DMS153 (cell line): ENCODE measurements around the gene NFYC.
"Not testable (repeated sequence)": the region's sequence is repeated elsewhere in the genome, so short reads cannot be mapped to it uniquely, and the experiment has no call there.

ENCODE experiments used
- DNase-seq: peaks from one replicate; lab custom pipeline; 2025; lab: John Stamatoyannopoulos, UW

Gene NFYC

DNA sequence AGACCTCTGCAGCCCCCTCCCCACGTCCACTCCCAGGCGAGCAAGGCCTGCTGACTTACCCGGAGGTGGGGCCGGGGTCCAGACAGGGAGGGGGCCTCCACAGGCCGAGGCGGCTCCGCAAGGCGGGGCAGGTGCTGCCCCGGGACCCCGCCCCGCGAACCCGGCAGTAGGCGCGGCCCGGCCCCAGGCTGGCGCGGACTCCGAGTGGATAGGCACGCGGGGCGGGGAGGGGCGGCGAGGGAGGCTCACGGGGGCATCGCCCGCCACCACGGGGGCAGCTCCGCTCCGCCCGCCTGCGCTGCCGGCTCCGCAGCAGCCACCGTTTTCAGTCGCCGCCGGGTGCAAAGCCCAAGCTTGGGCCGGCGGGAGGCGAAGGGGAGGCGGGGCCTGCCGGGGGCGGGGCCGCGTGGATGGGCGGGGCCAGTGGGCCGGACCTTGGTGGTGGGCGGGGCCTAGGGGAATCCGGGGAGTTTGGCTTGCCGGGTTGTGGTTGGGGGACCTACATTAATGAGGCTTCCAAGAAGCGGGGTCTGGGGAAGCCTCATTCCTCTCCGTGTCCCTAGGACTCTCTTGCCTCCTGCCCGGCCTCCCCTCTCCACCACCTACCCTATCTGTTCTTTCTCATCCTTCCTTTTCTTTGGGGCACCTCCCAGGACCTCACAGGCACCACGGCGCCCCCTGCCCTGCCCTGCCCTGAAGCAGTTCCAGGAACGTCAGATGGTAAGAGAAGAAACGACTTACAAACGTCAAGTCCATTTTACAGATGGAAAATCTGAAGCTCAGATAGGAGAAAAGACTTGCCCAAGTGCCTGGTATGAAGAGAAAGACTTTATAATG, 26.0 kb upstream of the NFYC start, which contains the start of gene RIMS3:
Gene RIMS3, minus strand, starts transcription at position 348 of the 837 bp plus-strand sequence. CDS start 23,757 bp downstream, outside the sequence.
- peak; percentile 80 for DNase-seq

DNA sequence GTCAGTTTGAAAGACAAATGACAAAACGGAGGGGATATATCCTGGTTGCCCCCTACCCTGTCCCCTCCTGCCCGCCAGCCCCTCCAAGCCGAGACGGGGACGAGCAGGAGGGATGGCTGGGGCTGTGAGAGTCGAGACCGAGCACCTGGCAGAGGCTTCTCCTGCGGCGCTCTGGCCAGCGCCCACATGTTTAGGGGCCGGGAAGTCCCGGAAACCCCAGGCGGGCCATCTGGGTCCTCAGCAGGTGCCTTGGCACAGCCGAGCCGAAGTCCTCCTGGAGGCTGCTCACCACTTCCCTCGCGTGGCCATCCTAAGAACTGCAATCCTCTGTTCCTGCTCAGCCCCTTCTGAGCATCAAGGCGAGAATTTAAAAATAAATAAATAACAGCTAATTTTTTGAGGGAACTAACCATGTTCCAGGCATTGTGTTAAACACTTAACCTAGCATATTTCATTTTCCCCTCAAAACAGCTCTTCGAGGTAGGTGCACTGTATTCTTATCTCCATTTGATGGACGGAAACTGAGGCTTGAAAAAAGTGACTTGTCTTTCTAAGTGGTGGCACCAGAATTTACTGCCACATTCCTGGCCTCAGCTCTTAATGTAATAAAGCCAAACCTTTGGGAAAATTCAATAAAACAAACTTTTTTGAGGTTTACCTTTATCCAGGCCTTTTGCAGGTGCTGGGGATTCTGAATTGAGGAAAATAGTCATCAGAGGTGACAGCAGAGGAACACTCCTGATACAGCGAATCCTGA, 22.6 kb upstream of the NFYC start:
- peak; percentile 84 for DNase-seq

DNA sequence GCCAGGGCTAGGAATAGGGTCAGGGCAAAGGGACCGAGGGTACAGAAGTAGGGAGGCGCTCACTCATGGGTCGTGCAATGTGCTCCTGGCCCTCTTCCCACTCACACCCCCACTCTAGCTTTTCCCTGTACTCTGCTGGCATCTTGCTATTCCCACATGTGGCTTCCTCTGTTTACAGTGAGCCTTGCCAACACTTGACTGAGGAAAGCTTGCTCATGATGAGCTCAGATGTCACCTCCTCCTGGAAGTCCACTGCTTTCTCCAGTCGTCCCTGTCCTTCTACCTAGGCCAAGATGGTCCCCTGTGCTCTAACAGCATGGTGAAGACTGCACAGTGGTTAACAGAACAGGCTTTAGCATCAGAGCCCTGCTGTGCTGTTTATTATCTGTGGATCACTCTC, 18.1 kb upstream of the NFYC start:
- DNase-seq, result no peak

DNA sequence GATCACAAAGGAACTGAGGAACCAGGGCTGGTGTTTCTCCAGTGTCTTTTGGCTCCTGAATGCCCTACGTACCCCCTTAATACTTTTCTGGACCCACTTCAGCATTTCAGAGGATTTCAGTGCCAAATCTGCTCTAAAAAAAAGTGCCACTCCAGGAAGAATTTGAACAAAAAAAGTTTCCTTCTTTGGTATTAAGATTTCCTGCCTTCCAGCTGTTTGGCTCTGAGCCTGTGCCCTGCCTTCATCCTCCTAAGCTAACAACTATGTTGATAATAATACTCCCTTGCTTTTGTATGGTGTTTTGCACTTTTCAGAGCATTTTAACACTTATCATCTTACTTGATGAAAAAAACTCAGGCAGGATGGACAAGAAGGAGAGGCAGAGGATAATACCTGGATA, 15.0 kb upstream of the NFYC start:
- no peak for DNase-seq

DNA sequence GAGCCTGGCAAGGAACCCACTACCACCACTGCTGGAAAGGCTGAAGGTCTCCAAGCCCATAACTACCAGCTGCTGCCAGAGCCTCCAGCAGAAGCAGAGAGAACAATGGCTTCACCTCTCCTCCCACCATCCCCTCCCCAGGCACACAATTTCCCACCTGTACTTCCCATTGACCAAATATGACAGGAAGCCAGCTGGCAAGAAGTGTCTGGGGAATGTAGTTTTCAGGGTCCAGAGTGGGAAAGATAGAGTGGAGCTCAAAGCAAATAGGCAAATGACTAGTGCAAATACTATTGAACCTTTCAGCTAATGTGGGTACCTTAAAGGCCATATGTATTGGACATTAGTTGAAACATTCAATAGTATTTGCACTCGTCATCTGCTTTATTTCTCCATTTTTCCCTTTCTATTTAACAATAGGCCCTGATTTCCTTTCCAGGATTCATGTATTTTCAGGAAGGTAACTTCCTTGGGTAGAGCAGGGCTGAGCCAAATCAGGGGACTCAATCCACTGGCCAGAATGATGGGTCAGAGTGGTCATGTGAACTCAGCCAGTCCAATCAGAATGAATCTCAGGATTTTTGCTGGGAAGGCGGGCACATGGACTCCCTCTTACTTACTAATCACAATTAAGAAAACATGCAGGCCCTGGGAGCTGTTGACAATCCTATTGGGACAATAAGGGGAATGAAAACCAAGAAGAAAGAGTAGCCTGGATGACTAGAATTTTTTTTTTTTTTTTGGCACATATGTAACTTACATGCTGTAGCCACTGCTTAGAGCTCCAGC, 12.1 kb upstream of the NFYC start:
- no peak for DNase-seq

DNA sequence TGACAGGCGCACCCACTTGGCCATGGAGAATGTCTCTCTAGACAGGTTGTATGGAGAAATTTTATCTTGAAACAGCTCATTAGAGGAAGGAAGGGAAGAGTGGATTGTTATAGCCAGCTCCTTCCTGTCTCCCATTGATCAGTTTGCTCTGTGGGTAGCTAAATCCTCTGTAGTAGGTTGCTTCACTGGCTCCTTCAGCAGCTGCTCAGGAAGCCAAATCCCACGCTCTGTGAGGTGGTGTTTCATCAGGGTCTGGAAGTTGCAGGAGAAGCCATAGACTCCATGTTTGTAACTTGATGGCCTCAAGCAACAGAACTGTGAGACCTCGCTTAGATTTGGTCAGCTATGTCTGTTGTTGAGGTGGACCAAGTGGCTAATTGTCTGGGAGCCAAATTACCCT, 6.8 kb upstream of the NFYC start:
- DNase-seq, result no peak

DNA sequence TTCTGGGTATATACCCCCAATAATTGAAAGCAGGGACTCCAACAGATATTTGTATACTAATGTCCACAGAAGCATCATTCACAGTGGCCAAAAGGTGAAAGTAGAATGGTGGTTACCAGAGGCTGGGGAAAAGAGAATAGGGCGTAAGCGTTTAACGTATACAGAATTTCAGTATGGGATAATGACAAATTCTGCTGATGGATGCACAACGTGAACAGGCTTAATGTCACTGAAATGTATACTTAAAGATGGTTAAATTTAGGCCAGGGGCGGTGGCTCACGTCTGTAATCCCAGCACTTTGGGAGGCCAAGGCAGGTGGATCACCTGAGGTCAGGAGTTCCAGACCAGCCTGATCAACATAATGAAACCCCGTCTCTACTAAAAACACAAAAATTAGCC, 4.4 kb upstream of the NFYC start:
- DNase-seq, result no peak

DNA sequence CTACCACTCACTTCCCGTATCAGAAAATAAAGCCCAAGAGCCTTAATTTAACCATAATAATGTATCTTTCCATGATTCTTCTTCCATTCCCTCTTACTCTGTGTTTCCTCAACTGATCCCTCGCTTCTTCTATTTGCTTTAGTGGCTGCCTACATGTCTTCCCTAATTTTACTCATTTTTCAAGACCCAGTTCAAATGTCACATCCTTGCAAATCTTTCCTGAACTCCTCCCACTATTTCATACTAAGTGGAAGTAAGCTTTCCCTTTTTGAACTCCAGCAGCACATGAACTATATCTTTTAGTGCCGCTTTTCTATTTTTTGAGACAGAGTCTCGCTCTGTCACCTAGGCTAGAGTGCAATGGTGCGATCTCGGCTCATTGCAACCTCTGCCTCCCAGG, 3.8 kb upstream of the NFYC start:
- no peak for DNase-seq

DNA sequence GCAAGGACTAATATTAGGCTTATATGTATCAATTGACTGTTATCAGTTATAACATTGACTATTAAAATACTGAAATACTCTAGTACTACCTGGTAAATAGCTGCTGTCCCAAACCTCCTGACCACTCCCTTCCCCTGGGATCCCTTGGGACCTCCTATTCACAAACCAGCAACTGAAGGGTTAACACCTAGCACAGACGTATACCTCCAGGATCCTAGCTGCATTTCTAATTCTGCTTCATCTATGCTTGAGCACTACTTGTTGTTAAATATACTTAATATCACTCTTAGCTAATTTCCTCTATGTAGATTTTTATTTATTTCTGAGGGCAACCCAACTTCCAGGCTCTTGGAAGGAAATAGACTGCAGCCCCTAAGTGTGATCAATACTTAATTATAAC, 1.8 kb upstream of the NFYC start:
- no peak for DNase-seq

DNA sequence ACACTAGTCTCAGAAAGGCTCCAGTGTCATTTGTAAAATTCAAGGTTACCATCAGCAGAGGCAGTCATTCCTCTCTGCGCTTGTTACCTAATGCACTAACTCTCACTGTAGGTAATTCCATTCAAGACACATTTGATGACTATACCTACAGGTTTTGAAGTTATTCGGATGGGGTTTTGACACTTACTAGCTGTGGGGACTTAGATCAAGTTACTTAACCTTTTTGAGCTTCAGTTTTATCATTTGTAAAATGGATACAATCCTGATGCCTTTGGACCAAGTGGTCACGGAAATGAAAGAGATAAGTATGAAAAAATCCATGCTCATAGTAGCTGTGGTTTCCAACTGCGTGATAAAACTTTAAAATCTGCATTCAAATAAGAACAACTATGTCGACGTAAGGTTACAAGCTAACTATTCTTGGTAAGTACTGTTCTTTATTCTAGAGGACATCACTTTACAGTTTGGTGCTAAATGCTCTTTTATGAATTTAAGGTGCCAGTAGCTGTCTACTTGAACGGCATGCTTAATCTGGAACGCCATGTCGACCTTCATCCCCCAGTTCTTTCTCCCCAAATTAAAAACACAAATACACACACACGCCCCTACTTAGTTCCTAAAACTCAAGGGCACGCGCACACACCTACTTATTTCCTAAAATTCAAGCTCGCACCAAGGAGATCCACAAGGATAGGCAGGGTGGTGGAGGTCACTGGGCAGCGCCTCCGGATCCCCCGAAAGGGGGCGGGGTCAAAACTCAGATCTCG, 550 bp upstream of the NFYC start:
- no peak for DNase-seq

DNA sequence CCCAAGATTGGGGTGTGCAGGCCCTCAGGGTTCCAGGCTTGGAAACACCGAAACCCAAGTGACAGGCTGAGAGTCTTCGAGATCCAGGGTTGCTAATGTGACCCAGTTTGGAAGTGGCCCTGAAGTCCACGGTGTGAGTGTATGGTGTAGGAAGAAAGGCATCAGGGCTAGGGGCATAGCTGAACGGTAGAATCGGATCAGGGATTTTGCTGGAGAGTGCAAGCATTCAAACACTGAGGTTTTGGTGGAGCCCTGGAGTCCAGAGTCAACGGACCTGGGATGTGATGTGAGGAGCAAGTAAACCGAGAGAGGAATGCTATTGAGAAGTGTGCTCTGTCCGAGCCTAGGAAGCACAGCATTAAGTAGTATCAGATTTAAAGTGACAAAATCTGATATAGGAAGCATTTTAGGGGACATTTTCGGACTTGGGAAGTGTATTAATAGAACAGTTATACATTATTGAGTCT, 958 bp downstream of the NFYC start:
- no peak for DNase-seq

DNA sequence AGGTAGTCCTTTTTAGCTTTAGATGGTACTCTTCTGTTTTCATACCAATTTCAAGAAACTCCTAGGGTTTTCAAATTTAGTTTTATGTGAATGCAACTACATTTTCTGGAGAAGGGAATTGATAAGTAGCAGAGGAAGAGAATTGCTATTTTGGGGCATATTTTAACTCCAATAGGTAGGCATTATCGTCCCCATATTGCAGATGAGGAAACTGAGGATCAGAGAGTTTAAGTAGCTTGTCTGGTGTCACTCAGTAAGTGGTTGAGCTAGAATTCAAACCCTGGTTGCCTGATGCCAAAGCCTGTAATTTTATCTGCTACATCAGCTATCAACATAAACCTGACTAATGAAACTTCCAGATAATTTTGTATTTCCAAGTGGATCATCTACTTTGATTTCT, 1.9 kb downstream of the NFYC start:
- DNase-seq, result no peak

DNA sequence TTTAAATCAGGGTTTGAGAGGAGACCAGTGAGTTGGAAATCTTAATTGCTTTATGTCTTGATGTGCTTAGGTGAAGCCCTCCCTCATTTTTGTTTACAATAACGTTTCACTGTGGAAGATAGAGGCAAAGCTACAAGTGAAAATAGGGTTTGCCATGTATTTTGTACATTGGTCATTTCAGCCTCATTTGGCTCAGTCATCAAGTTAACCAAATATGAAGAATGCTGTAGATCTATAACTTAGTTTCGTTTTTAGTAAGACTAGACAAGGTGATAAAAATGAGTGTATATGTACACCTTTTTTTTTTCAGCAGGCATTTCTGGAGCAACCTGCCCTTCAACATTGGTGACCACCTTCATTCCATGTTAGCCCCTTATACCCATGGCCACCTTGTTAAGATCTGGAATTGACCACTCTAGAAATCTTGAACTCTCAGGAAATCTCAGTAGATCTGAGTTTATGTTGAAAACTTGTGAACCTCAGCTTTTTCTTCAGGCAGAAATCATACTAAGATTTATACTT, 2.9 kb downstream of the NFYC start:
- DNase-seq, result no peak

DNA sequence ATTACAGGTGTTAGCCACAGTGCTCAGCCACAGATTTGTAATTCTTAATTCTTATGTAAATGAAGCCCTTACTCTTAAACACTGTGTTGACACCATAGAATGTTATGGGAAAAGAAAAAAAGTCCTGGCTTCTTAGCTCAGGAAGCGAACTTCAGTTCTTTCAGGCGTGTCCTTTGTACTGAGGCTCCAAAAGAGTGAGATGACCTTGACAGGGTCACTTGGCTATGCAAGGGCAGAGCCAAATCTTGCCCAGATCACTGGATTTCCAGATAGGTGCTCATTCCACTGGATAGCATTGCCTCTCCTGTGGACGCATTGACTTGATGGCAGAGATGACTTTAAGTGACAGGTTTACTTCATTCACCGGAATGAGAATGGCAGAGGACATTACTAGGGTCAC, 4.8 kb downstream of the NFYC start:
- no peak for DNase-seq

DNA sequence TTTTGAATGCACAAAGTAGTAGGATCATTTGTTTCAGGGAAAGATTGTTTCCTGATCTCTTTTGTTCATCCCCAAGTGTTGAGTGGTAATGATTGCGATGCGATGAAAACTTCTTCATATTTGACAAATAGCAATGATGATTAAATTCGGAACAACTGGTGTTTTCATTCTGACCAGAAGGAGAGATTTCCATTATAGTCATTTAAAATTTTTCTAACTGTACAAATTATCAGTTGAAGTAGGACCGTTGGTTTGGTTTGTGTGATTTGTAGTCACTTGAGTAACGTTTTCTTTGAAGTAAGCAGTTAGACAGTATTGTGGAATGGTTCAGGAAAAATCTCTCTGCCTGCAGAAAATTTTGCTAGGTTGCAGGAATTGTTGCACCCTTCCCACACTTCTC, 5.9 kb downstream of the NFYC start:
- DNase-seq, result no peak

DNA sequence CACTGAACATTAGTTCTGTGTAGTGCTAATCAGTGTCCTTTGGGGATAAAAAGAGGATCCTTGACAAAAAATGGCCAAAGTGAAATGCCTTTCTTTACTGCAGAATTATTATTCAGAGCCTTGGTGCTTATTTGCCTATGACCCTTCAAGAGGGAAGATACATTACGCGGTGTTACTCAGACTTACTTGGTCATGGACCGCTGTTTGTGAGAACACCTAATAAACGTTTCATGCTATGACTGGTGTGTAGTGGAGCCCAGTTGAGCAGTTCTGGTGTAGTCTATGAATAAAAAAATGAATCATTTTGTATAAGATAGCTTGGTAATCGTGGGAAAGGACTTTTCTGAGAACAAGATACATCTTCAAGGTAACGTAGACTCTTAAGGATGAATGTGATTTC, 8.3 kb downstream of the NFYC start:
- DNase-seq, result no peak

DNA sequence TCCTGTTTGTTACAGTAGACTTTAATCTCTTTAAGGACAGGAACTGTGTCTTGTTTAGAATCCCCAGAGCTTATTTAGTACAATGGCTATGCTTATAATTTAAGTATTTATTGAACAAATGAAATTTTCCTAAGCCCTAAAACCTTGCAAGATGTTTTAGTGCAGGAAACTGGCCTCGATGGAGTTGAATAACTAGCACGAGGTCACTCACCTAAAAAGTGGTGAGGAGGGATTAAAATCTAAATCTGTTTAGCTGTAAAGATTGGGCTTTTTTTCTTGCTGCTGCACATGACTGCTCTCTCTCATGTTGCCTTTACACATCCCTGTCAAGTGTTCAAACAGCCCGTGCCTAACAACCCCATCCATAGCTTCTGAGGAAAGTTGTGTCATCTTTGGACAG, 10.2 kb downstream of the NFYC start:
- DNase-seq, result no peak

DNA sequence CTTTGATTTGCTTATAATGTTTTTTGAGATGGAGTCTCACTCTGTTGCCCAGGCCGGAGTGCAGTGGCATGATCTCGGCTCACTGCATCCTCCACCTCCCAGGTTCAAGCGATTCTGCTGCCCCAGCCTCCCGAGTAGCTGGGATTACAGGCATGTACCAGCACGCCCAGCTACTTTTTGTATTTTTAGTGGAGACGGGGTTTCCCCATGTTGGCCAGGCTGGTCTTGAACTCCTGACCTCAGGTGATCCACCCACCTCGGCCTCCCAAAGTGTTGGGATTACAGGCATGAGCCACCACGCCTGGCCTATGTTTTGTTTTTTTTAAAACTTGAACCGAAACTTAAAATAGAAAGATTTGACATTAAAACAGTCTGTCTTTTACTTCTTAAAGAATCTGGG, 11.3 kb downstream of the NFYC start:
- DNase-seq, result not testable (repeated sequence)

DNA sequence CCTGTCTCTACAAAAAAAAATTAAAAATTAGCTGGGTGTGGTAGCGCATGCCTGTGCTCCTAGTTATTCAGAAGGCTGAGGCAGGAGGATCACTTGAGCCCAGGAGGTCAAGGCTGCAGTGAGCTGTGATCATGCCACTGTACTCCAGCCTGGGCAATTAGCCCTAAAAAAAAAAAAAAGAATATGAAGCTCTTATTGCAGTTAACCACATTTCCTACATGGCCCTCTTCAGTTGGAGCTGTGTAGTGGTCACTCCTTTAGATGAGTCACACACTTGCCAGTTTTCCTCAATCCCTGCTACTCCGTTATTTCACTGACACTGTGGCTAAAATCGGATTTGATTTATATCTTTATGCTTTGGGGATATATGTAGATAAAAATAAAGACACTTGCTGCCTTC, 11.8 kb downstream of the NFYC start:
- no peak for DNase-seq

DNA sequence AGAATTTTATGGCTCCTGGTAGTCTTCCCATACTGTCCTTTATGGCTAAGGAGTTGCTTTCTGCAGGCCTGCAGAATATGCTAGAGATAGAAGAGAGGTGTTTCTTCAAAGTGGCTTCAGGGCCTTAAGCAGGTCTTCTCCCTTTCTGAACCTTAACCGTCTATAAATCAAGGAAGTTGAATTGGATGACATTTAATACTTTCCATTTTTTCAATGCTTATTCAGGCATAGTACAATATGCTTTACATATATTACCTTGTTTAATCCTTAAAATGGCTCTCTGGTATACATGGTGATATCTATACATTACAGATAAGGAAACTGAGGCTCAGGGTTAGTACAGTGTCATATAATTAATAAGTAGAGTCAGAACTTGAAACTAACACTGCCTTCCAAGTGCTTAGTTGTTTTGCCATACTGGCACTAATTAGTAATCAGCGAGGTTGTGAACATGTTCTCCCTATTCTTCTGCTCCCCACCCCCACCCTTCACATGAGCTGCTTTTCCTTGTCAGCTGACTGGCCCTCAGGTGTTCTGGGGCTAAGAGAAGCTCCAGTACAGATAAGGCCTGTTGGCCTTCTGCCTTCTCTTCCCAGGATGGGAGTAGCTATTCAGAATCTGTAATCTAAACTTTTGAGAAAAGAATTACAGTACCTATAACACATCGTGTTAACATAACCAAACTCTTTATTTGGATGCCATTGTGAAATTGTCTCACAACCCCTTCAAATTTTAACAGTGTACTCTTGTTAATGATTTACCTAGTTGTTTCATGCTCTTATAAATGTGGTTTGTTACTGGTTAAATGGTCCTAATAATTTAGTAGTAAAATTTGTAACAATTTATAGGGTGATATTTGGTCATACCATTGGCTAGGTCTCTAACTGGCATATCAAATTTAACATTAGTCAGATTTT, 13.6 kb downstream of the NFYC start:
- no peak for DNase-seq
